Measurements from ENCODE around the gene MAS1L.

MAS1L gene

GRCh38 chr6:29528300-29528931, 40.7 kb upstream of the MAS1L start:
- TF ChIP-seq CTCF (IDR thresholded peaks at IDR 0.05; ENCODE audit: control insufficient read depth, extremely low read depth, insufficient read depth): no peak
- H3K4me3 ChIP-seq (ENCODE audit: low read depth, low read length): no peak overlapping the region
- DNase-seq (ENCODE audit: low read depth): no peak

GRCh38 chr6:29527564-29527963, 39.8 kb upstream of the MAS1L start:
- DNase-seq (ENCODE audit: low read depth): no peak
- H3K4me3 ChIP-seq (ENCODE audit: low read depth, low read length): no peak overlapping the region
- TF ChIP-seq CTCF (IDR thresholded peaks at IDR 0.05; ENCODE audit: control insufficient read depth, extremely low read depth, insufficient read depth): no peak

GRCh38 chr6:29527126-29527525, 39.4 kb upstream of the MAS1L start:
- DNase-seq (ENCODE audit: low read depth): no peak
- TF ChIP-seq CTCF (IDR thresholded peaks at IDR 0.05; ENCODE audit: control insufficient read depth, extremely low read depth, insufficient read depth): no peak
- no peak overlapping the region for H3K4me3 ChIP-seq (ENCODE audit: low read depth, low read length)

- no peak overlapping the region for H3K4me3 ChIP-seq (ENCODE audit: low read depth, low read length)
- DNase-seq (ENCODE audit: low read depth): no peak
- no peak for TF ChIP-seq CTCF (IDR thresholded peaks at IDR 0.05; ENCODE audit: control insufficient read depth, extremely low read depth, insufficient read depth)
Observed at GRCh38 chr6:29525311-29525639, 37.5 kb upstream of the MAS1L start.

GRCh38 chr6:29524444-29525310, 36.9 kb upstream of the MAS1L start:
- DNase-seq (ENCODE audit: low read depth): no peak
- no peak overlapping the region for H3K4me3 ChIP-seq (ENCODE audit: low read depth, low read length)
- no peak for TF ChIP-seq CTCF (IDR thresholded peaks at IDR 0.05; ENCODE audit: control insufficient read depth, extremely low read depth, insufficient read depth)

GRCh38 chr6:29524044-29524443, 36.3 kb upstream of the MAS1L start:
- TF ChIP-seq CTCF (IDR thresholded peaks at IDR 0.05; ENCODE audit: control insufficient read depth, extremely low read depth, insufficient read depth): no peak
- H3K4me3 ChIP-seq (ENCODE audit: low read depth, low read length): no peak overlapping the region
- DNase-seq (ENCODE audit: low read depth): no peak

Data from LNCaP clone FGC (cell line).